HG02763 (cell line): ENCODE data around the gene DEFB124.
"Not testable (repeated sequence)": the region's sequence is repeated elsewhere in the genome, so short reads cannot be mapped to it uniquely, and the experiment has no call there.

Source experiments
- ATAC-seq: cut with Tn5 transposase; IDR thresholded peaks from one replicate; pipeline ENCODE4 v1.9.1; 2021; ENCODE audit warnings: mild to moderate bottlenecking, moderate library complexity; ENCODE audit not compliant: unreplicated experiment

DEFB124 gene

GRCh38 chr20:31489152-31489551, 14.2 kb upstream of the DEFB124 start:
- no peak for ATAC-seq

- ATAC-seq, result no peak
Observed at GRCh38 chr20:31488115-31488514, 13.2 kb upstream of the DEFB124 start.

DNA sequence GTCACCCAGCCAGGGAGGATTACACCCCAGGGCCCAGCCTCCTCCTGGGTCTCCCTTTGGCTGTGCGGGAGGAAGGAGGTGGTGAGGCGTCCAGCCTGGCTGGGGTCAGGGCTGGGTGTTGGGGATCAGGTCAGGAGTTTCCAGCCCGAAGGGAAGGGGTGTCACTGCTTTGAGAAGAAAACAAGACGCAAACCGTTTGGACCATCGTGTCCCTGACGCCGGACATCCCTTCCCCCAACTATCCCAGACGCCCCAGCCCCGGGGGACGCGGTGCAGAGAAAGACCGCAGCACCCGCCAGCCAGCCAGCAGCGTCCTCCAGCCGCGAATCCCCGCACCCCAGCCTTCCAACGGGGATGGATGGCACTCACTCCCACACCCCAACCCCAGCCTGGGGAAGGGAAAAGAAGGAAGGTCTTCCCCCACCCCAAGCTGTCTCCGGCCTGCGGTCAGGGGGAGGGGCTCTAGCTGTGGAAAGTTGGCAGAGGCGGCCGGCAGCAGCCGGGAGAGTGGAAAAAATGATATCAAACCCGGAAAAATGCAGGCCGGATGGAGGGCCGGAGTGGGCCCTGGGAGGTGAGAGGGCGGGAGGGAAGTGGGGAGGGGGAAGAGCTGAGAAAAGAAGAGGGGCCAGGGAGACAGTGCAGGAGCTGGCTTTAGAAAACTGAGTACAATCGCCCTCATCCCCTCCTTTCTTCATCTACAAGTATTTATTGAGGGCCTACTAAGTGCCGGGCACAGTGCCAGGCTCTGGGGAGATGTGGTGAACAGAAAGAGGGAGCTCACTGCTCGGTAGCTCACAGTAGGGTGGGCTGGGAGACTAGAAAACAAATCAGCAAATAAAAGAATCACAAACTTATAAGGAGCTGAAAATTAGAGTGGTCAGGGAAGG, 10.8 kb upstream of the DEFB124 start:
- ATAC-seq, result no peak

GRCh38 chr20:31484001-31484400, 9.1 kb upstream of the DEFB124 start:
- ATAC-seq, result no peak

DNA sequence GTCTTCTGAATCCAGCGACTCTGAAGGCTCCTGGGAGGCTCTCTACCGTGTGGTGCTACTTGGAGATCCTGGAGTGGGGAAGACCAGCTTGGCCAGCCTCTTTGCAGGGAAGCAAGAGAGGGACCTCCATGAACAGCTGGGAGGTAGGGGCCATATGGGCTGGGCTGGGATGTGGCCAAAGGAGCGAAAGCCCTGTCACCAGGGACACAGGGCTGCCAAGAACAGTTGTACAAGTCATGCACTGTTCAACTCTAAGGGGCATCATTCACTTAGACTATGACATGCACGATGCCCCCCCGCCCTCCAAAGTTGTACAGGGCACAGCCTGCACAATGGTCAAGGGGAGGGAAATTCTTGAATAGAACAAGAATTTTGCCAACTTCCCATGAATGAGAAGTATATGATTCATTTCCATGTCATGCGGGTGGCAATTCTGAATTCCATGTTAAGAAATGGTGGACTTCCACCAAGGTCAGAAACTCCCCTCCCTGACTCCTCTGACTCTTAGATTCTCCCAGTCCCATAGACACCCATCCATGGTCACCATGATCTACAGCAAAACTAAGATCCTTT, 1.8 kb upstream of the DEFB124 start:
- ATAC-seq, result no peak

- ATAC-seq, result no peak
Observed at GRCh38 chr20:31476294-31476585, 1.3 kb upstream of the DEFB124 start.

DNA sequence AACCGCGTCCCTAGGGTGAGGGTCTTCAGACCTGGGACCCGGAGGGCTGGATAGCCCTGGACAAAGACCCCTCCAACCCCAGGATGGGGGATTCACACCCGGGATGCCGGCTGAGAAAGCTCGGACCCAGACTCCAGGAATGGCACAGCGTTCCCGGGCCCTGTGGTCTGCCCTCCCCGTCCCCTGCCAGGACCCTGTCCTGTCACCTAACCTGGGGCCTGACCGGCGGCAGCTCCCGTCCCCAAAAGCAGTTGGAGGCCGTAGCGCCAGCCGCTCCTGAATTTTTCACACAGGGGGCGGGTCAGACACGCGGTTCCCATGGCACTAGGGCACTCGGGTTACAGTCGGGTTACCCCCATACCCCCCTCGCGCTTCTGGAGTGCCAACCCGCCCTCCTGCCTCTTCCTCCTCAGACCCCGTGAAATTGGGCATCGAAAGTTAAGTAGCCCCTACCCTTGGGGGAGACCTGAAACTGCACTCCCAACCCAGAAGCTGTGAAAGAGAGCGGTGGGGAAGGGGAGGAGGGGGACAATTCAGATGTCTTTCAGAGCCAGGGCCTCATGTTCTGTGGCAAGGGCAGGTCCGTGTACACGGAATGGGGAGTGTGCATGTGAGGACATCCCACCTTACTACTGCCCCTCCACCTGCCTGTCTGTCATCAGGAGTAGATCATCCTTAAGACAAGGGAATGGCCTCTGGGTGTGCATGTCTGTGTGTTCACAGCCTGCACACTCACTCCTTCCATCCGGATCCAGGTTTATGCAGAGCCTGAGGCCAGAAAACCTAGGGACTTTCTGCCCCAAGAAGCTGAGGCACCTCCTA, 756 bp upstream of the DEFB124 start:
- ATAC-seq, result no peak

- ATAC-seq, result no peak
Observed at GRCh38 chr20:31474097-31474436, 860 bp downstream of the DEFB124 start.

DNA sequence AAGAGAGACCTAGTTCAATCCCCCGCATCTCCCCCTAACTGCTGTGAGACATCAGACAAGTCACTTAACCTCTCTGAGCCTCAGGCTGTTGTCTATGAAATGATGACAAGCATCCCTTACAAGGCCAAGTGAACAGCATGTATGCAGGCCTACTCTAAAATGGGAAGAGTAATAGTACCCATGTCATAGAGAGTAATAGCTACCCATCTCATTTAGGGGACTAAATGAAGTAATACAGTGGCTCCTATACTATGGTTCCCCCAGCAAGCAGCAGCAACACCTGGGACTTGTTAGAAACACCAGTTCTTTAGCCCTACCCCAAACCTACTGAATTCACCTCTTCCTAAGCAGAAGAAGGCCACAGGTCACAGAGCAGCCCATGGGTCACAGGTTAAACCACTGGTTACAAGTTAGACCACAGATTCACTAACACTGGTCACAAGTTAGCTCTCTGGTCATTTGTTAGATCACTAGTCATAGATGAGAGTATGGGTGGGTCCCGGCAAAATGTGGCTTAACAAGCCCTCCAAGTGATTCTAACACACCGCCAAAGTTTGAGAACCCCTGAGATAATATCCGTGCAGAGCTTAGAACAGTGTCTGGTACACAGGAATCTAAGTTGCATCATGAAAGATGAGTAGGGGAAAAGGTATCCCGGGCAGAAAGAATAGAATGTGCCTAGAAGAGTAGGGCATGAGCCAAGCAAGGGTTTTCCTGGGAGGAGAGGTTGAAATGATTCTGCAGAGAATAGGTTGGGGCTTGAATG, 1.4 kb downstream of the DEFB124 start:
- no peak for ATAC-seq

DNA sequence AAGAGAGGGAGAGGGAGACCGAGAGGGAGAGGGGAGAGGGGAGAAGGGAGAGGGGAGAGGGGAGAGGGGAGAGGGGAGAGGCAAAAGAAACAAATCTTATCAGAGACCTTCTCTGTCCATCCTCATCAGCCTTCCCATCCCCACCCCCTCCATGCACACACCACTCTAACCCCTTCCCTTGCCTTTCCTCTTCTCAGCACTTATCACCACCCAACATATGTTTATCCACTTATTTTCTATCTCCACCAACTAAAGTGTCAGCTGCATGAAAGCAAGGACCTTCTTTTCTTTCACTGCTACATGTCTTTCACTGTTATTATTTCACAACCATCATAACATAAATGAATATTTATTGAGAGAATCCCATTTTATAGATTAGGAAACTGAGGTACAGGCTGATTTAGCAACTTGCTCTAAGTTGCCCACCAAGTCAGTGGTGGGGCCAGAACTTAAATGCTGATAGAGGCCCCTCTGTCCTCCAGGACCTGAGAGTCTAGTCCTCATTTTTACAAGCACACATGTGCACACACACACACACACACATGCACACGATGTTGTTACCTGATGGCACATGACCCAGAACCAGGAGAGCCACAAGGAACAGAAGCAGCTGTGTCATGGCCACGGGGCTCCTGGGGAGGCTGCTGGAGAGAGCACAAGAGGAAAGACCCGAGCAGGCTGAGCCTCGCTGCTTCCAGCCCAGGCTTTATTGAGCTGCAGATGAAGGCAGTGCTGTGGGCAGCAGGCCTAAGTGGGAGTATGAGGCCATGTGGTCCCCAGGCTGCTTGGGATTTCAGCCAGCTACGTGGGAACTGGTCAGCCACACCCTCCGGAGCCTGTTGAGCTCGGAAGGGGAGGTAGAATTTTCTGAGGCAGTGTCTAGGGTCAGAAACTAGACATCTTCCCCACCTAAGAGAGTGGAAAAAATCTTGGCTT, 2.3 kb downstream of the DEFB124 start:
- no peak for ATAC-seq

DNA sequence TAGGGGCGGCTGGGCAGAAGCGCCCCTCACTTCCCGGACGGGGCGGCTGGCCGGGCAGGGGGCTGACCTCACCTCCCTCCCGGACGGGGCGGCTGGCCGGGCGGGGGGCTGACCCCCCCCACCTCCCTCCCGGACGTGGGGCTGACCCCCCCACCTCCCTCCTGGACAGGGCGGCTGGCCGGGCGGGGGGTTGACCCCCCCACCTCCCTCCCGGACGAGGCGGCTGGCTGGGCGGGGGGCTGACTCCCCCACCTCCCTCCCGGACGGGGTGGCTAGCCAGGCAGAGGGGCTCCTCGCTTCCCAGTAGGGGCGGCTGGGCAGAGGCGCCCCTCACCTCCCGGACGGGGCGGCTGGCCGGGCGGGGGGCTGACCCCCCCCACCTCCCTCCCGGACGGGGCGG, 4.0 kb downstream of the DEFB124 start:
- ATAC-seq, result not testable (repeated sequence)

- no peak for ATAC-seq
Observed at GRCh38 chr20:31454361-31454760, 20.6 kb downstream of the DEFB124 start.

- ATAC-seq, result no peak
Observed at GRCh38 chr20:31452575-31452974, 22.4 kb downstream of the DEFB124 start.

DNA sequence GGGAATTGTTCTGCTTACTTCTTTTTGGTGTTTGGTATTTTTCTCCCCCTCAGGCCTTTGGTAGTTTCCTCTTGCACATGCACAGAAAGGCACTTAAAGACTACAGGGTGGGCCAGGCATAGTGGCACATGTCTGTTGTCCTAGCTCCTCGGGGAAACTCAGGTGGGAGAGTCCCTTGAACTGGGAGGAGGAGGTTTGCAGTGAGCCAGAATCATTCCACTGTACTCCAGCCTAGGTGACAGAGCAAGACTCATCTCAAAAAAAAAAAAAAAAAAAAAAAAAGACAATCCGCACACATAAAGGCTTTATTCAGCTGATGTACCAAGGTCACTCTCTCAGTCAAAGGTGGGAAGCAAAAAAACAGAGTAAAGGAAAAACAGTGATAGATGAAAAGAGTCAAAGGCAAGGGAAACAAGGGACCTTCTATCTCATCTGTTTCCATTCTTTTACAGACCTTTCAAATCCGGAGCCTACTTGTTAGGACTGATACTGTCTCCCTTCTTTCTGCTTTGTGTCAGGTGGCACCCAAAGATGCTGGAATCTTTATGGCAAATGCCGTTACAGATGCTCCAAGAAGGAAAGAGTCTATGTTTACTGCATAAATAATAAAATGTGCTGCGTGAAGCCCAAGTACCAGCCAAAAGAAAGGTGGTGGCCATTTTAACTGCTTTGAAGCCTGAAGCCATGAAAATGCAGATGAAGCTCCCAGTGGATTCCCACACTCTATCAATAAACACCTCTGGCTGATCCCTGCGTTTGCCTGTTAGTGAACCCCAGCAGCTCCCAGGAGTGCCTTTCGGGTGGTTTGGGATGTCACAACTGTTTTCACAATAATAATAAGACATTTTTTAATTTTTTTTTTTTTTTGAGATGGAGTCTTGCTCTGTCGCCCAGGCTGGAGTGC, 25.2 kb downstream of the DEFB124 start:
- ATAC-seq, result no peak

DNA sequence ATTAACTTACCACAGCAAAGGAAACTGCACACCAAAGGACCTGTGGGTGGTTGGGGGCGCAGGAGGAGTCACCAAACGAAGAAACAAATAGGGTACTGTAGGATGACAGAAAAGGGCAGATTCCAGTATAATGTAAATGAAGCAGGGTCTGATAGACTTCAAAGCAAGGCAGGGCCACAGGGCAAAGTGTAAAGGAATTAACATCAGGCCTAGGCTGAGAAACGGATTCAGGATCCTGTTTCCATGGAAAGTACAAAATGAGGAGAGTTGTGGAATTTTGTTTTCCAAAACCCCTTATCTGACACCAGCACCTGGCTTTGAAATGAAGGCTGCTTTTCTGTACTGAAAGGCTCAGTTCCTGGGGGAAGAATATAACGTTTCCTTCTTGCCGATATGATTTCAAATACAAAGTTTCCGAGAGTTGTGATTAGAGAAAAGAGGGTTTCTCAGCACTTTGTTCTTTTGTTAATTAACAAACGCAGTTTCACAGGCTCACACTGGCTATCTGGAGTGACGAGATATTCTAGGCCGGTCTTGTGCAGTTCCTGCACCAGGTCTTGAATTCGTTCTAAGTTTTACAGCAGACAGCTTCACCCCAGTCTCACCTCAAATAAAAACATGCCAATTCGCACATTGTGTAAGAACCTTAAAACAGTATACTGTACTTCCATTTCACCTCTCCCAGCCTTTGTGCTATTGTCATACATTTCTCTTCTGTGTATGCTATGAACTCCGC, 28.7 kb downstream of the DEFB124 start:
- ATAC-seq, result no peak

GRCh38 chr20:31440012-31440659, 34.8 kb downstream of the DEFB124 start, which contains the start of gene DEFB123:
TSS of gene DEFB123 (plus strand) at chr20:31440632. CDS start at chr20:31440699, 67 bp downstream.
- no peak for ATAC-seq

DNA sequence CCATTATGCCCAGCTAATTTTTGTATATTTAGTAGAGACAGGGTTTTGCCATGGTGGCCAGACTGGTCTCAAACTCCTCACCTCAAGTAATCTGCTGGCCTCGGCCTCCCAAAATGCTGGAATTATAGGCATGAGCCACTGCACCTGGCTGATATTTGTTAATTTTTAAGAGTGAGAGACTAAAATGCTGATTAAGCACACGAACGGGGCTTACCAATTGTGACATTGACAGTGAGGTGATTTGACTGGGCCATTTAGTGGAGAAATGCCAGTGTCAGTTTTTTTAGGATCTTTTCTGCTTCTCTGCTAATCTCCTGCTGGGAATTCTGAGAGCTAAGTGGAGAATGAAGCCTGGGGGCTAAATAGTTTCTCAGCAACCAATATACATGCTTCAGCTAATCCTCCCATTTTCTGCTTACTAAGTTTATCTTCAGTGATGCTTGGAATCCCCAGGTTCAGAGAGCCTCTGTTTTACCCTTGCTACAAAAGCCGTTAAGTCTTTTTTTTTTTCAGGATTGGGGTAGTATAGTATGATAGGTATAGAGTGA, 44.3 kb downstream of the DEFB124 start:
- no peak for ATAC-seq

DNA sequence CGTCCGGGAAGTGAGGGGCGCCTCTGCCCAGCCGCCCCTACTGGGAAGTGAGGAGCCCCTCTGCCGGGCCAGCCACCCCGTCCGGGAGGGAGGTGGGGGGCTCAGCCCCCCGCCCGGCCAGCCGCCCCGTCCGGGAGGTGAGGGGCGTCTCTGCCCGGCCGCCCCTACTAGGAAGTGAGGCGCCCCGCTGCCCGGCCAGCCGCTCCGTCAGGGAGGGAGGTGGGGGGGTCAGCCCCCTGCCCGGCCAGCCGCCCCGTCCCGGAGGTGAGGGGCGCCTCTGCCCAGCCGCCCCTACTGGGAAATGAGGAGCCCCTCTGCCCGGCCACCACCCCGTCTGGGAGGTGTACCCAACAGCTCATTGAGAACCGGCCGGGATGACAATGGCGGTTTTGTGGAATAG, 47.4 kb downstream of the DEFB124 start:
- ATAC-seq, result not testable (repeated sequence)
